Activated B cell treated with CpG ODN at 0.5 μM for 24 hours (primary cell): ENCODE results near the gene ADAMTS19. TPM values are rescaled to one million over a fixed set of nuclear protein-coding genes. Genes with fewer than 3 reads are reported as not detected.

ENCODE experiments used
- ATAC-seq: fragments of 200-7000 bp; cut with Tn5 transposase; one replicate; pipeline ENCODE4 v1.10.0; 2021; ENCODE audit warnings: low read depth, mild to moderate bottlenecking, moderate library complexity
- CTCF ChIA-PET: fragments of 350-600 bp; sonication (Branson Sonifier 250); formaldehyde crosslinking; loops from one replicate; lab custom pipeline; 2021; ENCODE audit warnings: antibody characterized with exemption; lab: Charles Lee
- POLR2A ChIA-PET: fragments of 350-600 bp; sonication (Branson Sonifier 250); formaldehyde crosslinking; loops from one replicate; lab custom pipeline; 2021; ENCODE audit warnings: antibody characterized with exemption; lab: Charles Lee
- DNase-seq: peaks from one replicate; pipeline ENCODE4 v3.0.0; 2022
- H3K27ac Mint-ChIP-seq: one replicate; pipeline ENCODE4 v1.8.0; 2020; ENCODE audit warnings: mixed read lengths
- H3K27me3 Mint-ChIP-seq: one replicate; pipeline ENCODE4 v1.8.0; 2021; ENCODE audit warnings: mixed read lengths
- H3K36me3 Mint-ChIP-seq: one replicate; pipeline ENCODE4 v1.8.0; 2021; ENCODE audit warnings: low read depth, mixed read lengths
- H3K4me1 Mint-ChIP-seq: one replicate; pipeline ENCODE4 v1.8.0; 2021; ENCODE audit warnings: mixed read lengths
- H3K4me3 Mint-ChIP-seq: one replicate; pipeline ENCODE4 v1.8.0; 2020; ENCODE audit warnings: mild to moderate bottlenecking, mixed read lengths
- H3K9me3 Mint-ChIP-seq: one replicate; pipeline ENCODE4 v1.8.0; 2020; ENCODE audit warnings: mixed read lengths
- CTCF ChIP-seq: fragments of 200-600 bp; IDR thresholded peaks from one replicate; pipeline ENCODE4 v1.8.0; 2022; ENCODE audit warnings: antibody characterized with exemption, mild to moderate bottlenecking
- intact Hi-C: fragments of 100-400 bp; cut with micrococcal nuclease; formaldehyde crosslinking; loops from one replicate; pipeline ENCODE4 v1.15.1; 2024
- total RNA-seq: library from RNA; stranded (reverse); gene quantifications from 2 replicates; pipeline ENCODE4 v1.2.3, GENCODE V29; 2022

Gene ADAMTS19
- total RNA-seq, 1 donor from 2014 or later: not detected

- no peak for DNase-seq
- no peak for ATAC-seq
- H3K36me3 Mint-ChIP-seq: no peaks in the 10 kb centered on the region
- H3K9me3 Mint-ChIP-seq: no peaks in the 10 kb centered on the region
- intact Hi-C loops: no loop called here
- ChIA-PET POLR2A (no interaction called here), CTCF (no interaction called here)
- H3K27ac Mint-ChIP-seq: no peak overlapping the region
- no peak overlapping the region for H3K4me3 Mint-ChIP-seq
- TF ChIP-seq CTCF: no peak
- no peaks in the 10 kb centered on the region for H3K4me1 Mint-ChIP-seq
- H3K27me3 Mint-ChIP-seq: no peaks in the 10 kb centered on the region
Observed at GRCh38 chr5:129658801-129659200, 198.7 kb downstream of the ADAMTS19 start.

- intact Hi-C loops: no loop called here
- TF ChIP-seq CTCF: no peak
- Mint-ChIP-seq H3K4me1 (no peaks in the 10 kb centered on the region), H3K36me3 (no peaks in the 10 kb centered on the region), H3K27ac (no peak overlapping the region), H3K27me3 (no peaks in the 10 kb centered on the region), H3K4me3 (no peak overlapping the region), H3K9me3 (no peaks in the 10 kb centered on the region)
- DNase-seq: no peak
- POLR2A ChIA-PET: no interaction called here
- CTCF ChIA-PET: no interaction called here
- ATAC-seq: no peak
Observed at GRCh38 chr5:129661366-129662035, 201.4 kb downstream of the ADAMTS19 start.

- DNase-seq: no peak
Observed at GRCh38 chr5:129664336-129664937, 204.3 kb downstream of the ADAMTS19 start.

GRCh38 chr5:129670957-129671500 is 210.9 kb downstream of the ADAMTS19 start:
- ChIA-PET POLR2A (no interaction called here), CTCF (no interaction called here)
- DNase-seq: no peak
- no peak overlapping the region for H3K4me3 Mint-ChIP-seq
- no peak overlapping the region for H3K27ac Mint-ChIP-seq
- no peak for TF ChIP-seq CTCF
- peaks cover 11% of the 10 kb centered on the region for H3K9me3 Mint-ChIP-seq
- no peaks in the 10 kb centered on the region for H3K4me1 Mint-ChIP-seq
- no peaks in the 10 kb centered on the region for H3K36me3 Mint-ChIP-seq
- no peak for ATAC-seq
- no peaks in the 10 kb centered on the region for H3K27me3 Mint-ChIP-seq
- intact Hi-C loops: no loop called here

More at GRCh38 chr5:129664336-129664937, 204.3 kb downstream of the ADAMTS19 start:
- ChIA-PET CTCF (interaction anchor here (0.7 to 1.5 kb wide), 2 partner anchors 12 to 105 kb away, joined by 3 read pairs; no protein-coding TSS in a partner anchor), POLR2A (no interaction called here)
- no peaks in the 10 kb centered on the region for H3K36me3 Mint-ChIP-seq
- peaks cover 6% of the 10 kb centered on the region for H3K9me3 Mint-ChIP-seq
- H3K27ac Mint-ChIP-seq: no peak overlapping the region
- TF ChIP-seq CTCF: no peak
- H3K27me3 Mint-ChIP-seq: no peaks in the 10 kb centered on the region
- no peak for ATAC-seq
- no peaks in the 10 kb centered on the region for H3K4me1 Mint-ChIP-seq
- H3K4me3 Mint-ChIP-seq: no peak overlapping the region
- intact Hi-C loops: no loop called here

GRCh38 chr5:129672006-129672405 is 211.9 kb downstream of the ADAMTS19 start:
- no peak for TF ChIP-seq CTCF
- no peaks in the 10 kb centered on the region for H3K4me1 Mint-ChIP-seq
- H3K27me3 Mint-ChIP-seq: no peaks in the 10 kb centered on the region
- ChIA-PET CTCF (no interaction called here), POLR2A (no interaction called here)
- intact Hi-C loops: no loop called here
- DNase-seq: no peak
- peaks cover 11% of the 10 kb centered on the region for H3K9me3 Mint-ChIP-seq
- H3K36me3 Mint-ChIP-seq: no peaks in the 10 kb centered on the region
- no peak for ATAC-seq
- no peak overlapping the region for H3K27ac Mint-ChIP-seq
- no peak overlapping the region for H3K4me3 Mint-ChIP-seq
